GM12878 (cell line): ENCODE results near the gene MYO3B.

Experiments
- BRCA1 ChIP-seq: IDR thresholded peaks from 2 replicates; pipeline ENCODE4 v1.6.1; 2011; ENCODE audit warnings: low read depth, low read length, improper control_type of control experiment
- EZH2 ChIP-seq: IDR thresholded peaks from 2 replicates; pipeline ENCODE4 v1.6.1; 2012; ENCODE audit warnings: low read depth, mild to moderate bottlenecking, control low read depth, inconsistent platforms, low read length, borderline replicate concordance; ENCODE audit not compliant: control insufficient read depth
- FOXM1 ChIP-seq: IDR thresholded peaks from 2 replicates; pipeline ENCODE4 v1.6.1; 2012; ENCODE audit warnings: low read depth, mild to moderate bottlenecking, inconsistent platforms, low read length, moderate library complexity
- HDAC6 ChIP-seq: fragments of 200-600 bp; sonication (generic); IDR thresholded peaks from one replicate; pipeline ENCODE4 v1.8.0; 2017; ENCODE audit warnings: antibody characterized with exemption; ENCODE audit not compliant: unreplicated experiment
- SMAD1 ChIP-seq: fragments of 450-650 bp; IDR thresholded peaks from 2 replicates; pipeline ENCODE4 v1.6.1; 2018; ENCODE audit warnings: mild to moderate bottlenecking, low read depth; ENCODE audit not compliant: partially characterized antibody
- TAF1 ChIP-seq: IDR thresholded peaks from 2 replicates; pipeline ENCODE4 v1.6.1; 2011; ENCODE audit warnings: mild to moderate bottlenecking, low read depth, low read length, borderline replicate concordance
- TF ChIP-seq, protein P1 (sequence below): IDR thresholded peaks from 2 replicates; pipeline ENCODE4 v1.6.1; 2012; ENCODE audit warnings: mild to moderate bottlenecking, low read depth, low read length
- TF ChIP-seq, protein P2 (sequence below), 3 experiments: IDR thresholded peaks in 2 of 3; conservative IDR thresholded peaks in 1 of 3; 2 replicates each; pipeline ENCODE4 v1.5.1; 2011; ENCODE audit warnings: low read depth in 3 of 3, low read length in 3 of 3, mild to moderate bottlenecking in 3 of 3, control low read depth in 2 of 3, moderate library complexity in 2 of 3, inconsistent platforms in 1 of 3, mixed read lengths in 1 of 3; ENCODE audit not compliant: control insufficient read depth in 2 of 3, insufficient read depth in 1 of 3; ENCODE audit errors: extremely low read depth in 1 of 3

DNA sequence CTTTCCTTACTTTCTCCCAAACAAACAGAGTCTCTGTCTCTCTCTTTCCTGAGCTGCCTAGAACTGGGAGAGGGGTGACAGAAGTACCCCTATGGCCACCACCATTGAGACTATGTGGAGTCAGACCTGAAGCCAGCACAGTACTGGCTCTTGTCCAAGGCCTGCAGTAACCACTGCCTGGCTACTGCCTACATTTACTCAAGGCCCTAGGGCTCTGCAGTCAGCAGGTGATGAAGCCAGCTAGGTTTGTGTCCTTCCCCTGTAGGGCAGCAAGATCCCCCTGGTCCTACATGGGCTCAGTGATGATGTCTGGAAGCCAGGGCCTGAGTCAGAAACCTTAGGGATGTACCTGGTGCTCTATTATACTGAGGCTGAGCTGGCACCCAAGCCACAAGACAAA lies 12.2 kb downstream of the MYO3B start:
- no peak for TF ChIP-seq EZH2
- TF ChIP-seq TAF1, result no peak
- TF ChIP-seq, protein P1, sequence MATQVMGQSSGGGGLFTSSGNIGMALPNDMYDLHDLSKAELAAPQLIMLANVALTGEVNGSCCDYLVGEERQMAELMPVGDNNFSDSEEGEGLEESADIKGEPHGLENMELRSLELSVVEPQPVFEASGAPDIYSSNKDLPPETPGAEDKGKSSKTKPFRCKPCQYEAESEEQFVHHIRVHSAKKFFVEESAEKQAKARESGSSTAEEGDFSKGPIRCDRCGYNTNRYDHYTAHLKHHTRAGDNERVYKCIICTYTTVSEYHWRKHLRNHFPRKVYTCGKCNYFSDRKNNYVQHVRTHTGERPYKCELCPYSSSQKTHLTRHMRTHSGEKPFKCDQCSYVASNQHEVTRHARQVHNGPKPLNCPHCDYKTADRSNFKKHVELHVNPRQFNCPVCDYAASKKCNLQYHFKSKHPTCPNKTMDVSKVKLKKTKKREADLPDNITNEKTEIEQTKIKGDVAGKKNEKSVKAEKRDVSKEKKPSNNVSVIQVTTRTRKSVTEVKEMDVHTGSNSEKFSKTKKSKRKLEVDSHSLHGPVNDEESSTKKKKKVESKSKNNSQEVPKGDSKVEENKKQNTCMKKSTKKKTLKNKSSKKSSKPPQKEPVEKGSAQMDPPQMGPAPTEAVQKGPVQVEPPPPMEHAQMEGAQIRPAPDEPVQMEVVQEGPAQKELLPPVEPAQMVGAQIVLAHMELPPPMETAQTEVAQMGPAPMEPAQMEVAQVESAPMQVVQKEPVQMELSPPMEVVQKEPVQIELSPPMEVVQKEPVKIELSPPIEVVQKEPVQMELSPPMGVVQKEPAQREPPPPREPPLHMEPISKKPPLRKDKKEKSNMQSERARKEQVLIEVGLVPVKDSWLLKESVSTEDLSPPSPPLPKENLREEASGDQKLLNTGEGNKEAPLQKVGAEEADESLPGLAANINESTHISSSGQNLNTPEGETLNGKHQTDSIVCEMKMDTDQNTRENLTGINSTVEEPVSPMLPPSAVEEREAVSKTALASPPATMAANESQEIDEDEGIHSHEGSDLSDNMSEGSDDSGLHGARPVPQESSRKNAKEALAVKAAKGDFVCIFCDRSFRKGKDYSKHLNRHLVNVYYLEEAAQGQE, result no peak
- TF ChIP-seq, protein P2, sequence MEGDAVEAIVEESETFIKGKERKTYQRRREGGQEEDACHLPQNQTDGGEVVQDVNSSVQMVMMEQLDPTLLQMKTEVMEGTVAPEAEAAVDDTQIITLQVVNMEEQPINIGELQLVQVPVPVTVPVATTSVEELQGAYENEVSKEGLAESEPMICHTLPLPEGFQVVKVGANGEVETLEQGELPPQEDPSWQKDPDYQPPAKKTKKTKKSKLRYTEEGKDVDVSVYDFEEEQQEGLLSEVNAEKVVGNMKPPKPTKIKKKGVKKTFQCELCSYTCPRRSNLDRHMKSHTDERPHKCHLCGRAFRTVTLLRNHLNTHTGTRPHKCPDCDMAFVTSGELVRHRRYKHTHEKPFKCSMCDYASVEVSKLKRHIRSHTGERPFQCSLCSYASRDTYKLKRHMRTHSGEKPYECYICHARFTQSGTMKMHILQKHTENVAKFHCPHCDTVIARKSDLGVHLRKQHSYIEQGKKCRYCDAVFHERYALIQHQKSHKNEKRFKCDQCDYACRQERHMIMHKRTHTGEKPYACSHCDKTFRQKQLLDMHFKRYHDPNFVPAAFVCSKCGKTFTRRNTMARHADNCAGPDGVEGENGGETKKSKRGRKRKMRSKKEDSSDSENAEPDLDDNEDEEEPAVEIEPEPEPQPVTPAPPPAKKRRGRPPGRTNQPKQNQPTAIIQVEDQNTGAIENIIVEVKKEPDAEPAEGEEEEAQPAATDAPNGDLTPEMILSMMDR (IDR thresholded peaks at IDR 0.05 in 2 of 3, conservative IDR thresholded peaks at IDR 0.05 in 1 of 3; ENCODE audit: control insufficient read depth in 2 of 3, extremely low read depth in 1 of 3, insufficient read depth in 1 of 3, low read depth in 3 of 3, low read length in 3 of 3), result no peak
- TF ChIP-seq FOXM1, result no peak
- no peak for TF ChIP-seq BRCA1
- TF ChIP-seq SMAD1, result no peak
- no peak for TF ChIP-seq HDAC6
